ENCODE measurements around the gene PTPRN2.
"Not testable (repeated sequence)": the region's sequence is repeated elsewhere in the genome, so short reads cannot be mapped to it uniquely, and the experiment has no call there.

PTPRN2 gene

DNA sequence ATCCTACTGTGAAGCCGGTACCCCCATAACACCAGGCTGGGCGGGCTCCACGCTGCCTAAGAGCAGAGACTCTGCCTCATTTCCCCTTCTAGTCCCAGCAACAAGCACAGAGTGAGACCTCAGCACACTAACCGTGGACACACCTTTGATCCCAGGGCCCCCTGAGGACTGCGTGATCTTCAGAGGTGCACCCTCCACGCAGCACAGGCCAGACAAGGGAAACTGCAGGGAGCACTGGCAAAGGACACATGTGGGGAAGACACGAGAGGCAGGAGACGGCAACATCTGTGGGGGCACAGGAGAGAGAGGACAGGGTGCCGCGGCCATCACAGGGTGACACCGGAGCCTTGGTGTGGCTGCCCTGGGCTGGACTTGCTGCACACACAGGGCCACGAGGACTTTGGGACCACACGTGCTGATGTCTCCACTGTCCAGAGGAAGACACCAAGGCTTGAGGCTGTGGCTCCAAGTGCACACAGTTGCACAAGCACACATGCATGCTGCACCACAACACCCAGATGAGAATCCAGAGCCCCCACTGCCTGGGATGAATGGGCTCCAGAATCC is 128.8 kb downstream of the PTPRN2 start:
- no peak for DNase-seq

DNA sequence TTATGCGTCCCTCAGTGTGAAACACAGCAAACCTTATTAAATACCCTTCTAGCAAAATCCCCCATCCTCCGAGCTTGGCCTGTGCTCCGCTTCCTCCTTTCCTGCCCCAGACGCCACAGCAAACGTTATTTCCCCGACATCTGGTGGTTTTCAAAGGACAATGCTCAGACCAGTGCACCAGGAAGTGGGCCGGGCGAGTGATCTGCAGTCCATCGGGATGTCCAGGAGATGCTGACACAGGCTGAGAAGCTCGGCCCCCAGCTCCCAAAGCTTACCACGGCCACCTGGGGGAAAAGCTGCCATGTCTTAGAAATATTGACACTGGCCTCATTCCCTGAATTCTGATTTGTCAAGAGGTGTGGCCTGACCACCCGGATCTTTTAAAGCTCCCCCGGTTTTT is 129.5 kb downstream of the PTPRN2 start:
- DNase-seq: no peak

DNA sequence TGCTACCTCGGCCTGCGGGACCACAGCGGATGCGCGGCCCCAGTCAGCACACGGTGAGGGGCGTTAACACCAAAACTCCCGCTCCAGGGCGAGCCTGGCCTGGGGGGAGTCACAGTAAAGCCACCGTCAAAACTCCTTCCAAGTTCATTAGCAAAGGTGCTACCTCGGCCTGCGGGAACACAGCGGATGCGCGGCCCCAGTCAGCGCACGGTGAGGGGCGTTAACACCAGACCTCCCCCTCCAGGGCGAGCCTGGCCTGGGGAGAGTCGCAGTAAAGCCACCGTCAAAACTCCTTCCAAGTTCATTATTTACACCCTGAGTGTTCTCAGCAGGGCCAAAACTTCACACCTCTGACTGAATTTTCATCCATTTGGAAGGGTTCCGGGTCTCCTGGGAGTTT is 130.0 kb downstream of the PTPRN2 start:
- DNase-seq: not testable (repeated sequence)

DNA sequence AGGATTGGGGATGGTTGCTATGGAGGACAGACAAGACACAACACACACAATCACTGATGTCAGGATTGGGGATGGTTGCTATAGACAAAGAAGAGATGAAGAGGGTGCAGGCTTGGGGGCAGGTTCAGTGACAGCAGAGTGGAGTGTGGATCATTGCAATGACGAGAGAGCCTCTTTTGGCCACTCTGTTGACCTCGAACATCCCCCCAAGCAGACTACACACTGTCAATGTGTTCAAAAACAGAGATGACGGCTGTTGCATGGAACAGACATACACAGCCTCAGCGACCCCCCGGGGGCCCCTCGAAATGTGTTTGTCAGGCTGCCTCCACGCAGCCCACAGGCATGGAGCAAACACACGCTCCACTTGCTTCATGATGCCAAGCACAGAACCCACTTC is 133.0 kb downstream of the PTPRN2 start:
- no peak for DNase-seq

DNA sequence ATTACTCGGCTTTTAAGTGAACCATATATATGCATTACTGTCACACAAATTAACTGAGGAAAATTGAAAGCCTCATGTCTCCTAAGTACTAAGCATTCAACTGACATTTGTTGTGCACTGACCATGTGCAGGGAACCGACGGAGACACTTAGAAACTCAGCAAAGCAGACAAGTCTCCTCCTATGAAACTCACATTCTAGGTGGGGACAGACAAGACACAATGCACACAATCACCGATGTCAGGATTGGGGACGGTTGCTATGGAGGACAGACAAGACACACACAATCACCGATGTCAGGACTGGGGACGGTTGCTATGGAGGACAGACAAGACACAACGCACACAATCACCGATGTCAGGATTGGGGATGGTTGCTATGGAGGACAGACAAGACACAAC is 134.0 kb downstream of the PTPRN2 start:
- no peak for DNase-seq

DNA sequence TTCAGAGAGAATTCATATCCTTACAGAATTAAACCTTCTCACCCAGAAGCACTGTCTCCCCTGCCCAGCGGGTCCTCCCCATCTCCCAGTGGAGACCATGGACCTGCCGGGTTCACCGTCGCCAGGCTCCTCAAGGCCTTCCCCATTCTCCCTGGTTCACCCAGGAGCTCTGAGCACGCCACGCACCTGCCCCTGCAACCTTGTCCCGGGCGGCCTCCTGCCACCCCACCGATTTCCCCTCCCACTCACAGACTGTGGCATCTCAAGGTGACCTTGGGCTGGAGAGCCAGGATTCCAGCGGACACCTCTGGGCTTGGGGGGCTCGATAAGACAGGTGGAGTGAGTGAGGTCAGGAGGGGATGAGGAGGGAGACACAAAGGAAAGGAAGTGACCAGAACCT is 135.3 kb downstream of the PTPRN2 start:
- DNase-seq: no peak

DNA sequence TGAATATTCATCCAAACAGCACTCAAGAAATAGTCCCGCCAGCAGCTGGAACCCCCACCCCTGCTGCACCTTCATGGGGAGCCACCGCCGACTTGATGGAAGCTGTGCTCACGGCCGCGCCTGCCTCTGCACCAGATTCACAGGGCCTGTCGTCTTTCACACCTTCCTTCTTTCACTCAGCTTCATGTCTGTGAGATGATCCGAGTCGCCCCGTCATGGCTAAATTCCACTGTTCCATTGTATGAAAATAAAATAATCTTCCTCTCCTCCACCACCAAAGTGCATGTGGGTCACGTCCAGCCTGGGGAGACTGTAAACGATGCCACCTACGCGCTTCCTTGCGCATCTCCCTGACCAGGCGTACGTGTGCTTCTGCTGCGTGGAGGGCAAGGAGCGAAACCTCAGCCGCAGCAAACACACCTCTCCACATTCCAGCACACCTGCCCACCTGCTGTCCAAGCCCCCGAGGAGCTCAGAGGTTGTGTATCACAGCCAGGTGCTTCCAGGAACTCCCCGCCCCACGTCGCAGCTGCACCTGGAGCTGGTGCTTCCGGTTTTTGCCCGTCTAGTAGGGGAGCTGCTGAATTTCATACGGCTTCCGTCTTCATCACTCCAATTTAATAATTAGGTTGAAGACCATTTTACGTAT is 137.0 kb downstream of the PTPRN2 start:
- DNase-seq: no peak

DNA sequence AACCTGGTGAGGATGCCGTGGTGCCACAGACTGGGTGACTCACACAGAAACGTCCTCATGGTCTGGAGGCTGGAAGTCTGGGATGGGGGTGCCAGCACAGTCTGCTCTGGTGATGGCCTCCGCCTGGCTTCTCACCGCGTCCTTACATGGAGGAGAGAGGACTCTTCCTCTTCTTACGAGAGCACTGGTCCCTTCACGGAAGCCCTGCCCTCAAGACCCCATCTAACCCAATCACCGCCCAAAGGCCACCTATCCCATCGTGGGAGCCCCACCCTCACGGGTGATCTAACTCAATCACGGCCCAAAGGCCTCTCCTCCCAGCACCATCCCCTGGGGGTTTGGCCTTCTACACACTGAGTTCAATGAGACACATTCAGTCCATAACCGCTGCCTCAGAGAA is 137.7 kb downstream of the PTPRN2 start:
- no peak for DNase-seq

DNA sequence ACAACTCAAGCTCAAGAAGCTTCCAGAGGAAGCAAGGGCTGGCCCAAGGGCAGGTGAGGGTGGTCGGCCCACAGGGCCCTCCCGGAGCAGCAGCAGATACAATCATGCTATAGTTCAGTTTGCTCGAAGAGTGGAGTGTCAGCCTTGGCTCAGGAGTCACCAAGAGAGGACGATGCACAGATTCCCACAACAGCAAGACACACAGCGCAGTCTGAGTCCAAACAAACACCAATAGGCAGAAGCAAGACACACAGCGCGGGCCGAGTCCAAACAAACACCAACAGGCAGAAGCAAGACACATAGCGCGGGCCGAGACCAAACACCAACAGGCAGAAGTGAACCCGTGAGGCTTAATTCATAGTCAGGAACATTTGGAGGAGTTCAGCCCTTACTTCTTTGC is 138.4 kb downstream of the PTPRN2 start:
- no peak for DNase-seq

DNA sequence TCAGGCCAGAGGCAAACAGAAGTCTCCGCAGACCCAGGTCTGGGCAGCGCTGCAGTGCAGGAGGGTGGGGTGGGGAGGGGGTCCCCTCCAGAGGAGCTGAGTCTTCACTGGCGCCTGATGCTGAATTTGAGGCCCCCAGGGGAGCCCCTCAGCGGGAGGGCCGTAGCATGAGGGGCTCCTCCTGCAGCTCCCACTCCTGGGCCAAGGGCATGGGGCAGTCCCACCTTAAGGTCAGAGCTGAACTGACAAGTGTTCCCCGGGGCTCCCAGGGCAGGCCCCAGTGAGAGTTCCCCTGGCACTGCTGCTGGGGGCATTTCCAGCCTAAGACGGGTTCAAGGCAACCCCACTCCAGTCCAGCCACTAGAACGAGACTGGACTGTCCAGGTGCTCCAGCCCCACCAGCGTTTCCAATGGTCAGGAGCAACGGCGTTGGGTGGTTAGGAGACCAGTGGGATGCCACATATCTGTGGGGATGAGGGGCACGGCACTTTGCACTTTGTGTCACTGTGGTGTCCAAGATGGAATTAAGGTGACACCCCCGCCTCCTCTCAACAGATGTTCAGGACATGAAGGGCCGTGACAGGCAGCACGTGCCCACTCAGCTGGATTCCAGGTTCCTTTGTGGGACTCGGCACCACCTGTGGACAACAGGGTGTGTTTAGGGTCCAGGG is 139.1 kb downstream of the PTPRN2 start:
- no peak for DNase-seq

DNA sequence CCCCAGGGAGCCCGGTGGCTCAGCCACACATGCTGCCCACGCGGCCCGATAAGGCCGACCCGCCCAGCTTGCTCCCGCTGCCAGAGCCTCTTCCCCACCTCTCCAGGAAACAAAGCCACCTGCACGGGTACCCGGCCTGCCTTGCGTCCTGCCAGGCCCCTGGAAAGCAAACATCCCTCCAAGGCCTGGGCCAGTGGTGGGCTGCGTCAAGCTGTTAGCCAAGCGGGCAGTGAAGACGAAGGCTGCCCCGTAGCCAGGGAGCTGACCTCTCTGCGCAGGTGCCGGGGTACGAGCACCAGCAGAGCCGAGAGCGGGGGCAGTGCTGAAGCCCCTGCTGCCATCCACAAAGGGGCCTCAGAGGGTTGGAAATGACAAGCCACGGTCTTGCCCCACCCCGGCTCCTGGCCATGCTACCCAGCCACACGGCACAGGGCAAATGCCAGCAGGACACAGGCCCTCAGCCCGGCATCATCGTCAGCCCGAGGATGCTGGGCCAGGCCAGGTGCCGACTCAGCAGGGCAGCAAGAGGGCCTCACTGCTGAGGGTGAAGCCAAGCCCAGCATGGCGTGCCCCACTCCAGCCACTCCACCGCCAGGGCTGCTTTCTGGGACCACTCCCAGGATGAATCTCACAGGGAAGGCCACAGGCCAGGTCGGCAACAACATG is 140.0 kb downstream of the PTPRN2 start:
- no peak for DNase-seq

DNA sequence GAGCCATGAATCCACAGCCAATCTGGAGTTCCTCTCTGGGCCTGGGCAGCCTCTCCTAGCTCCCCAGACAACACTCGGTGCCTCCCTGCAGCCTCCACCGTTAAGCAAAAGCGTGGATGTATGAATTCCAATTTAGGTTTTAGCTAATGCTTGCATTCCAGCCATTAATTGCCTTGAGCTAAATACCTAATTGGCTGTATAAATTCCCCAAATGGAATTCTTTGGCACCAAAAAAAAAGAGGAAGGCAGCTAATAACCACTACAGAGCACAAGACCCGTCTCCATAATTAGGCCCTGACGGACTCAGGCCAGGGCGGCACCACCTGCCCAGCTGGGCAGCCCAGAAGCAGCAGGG is 140.5 kb downstream of the PTPRN2 start:
- DNase-seq: no peak

DNA sequence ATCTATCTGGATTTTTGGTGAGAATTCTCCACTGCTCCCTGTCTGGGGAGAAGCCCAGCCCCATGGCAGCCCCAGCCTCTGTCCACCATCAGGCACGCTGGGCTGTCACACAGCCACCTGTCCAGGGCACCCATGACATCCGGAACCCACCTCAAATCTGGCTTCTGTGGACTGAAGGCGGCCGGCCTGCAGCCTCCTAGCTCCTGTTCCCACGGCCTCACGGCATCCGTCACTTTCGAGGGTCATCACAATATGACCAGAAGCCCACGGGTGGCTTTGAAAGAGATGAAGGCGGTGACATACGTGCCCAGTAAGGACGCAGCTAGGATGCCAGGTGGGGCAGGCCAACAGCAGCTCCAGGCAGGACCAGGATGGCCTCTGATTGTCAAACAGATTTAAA is 140.9 kb downstream of the PTPRN2 start:
- no peak for DNase-seq

DNA sequence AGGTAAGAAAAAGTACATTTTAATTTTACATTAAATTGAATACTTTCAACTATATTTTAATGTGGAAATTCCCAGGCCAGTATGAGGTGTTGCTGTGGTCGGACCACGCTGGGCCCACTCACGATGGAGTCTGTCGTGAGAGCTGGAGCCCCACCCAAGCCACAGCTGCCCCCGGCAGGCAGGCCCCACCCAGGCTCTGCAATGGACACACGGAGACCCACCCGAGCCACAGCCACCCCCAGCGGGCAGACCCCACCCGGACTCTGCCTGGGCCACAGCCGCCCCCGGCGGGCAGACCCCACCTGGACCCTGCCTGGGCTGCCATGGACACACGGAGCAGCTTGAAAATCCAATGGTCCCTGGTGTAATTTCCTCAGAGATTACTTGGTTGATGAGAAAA is 141.3 kb downstream of the PTPRN2 start:
- DNase-seq: no peak

DNA sequence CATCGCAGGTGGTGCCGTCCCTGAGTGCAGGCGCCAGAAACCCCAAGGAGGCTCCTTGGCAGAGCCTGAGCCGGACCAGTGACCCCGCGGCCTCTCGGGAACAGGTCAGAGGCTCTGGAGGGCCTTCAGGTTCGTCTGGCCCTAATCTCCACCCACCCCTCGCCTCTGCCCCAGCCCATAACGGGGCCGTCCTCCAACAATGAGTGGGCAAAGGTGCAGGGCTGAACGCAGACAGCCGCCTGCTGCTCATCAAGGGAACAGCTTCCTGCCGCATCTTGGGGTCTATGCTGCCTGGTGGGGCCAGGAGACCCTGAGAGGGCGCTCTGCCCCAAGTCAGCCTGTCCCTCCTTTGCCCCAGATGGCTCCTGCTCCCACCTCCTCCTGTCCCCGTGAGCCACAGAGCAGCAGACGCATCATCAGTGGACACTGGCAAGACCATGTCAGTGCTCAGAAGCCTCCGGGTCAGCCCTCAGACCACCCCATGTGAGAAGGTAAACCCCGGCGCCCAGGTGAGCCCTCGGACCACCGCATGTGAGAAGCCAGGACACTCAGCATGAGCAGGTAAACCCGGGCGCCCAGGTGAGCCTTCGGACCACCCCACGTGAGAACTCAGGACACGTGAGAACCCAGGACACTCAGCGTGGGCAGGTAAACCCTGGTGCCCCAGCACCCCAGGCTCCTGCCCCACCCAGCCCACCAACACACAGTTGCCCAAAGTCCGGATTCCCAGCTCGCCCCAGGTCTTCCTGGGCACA is 142.0 kb downstream of the PTPRN2 start:
- no peak for DNase-seq

DNA sequence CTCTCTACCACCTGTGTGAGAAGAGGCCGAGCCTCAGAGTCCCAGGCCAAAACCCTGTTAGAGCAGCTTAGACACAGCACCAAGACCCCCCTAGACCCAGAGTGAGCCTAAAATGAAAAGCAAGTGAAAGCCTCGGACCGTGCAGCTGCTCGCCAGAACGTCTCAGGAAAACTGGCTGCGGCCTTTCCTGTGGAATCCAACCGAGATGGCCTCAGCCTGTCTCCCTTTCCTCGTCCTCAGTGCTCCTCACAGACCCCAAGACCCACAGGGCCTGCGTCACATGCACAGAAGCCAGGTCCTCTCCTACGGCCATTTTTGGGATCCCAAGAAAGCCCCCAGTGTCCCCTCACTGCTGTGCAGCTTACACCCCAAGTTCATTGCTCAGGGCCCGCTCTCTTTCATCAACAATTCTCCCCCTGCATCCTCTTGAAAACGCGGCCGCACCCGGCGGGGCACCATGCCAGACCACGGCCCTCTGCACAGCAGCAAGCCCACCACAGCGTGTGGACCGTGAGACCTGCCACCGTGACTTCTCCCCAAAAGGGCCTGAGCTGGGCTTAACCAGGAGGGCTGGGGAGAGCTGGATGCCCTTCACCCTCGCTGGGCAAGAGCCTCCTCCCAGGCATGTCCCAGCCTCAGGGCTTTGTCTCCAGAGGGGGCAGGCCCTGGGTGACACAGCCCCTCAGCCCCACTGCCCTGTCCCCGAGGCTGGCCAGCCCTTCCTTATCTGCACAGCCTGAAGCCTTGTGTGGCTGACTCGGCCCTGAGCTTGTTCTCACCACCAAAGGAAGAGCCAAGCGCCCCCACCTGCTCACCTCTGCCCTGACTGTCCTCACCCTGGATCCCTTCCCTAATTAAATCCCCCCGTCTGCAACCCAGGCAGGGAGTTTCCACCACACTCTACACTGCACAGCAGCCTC is 142.9 kb downstream of the PTPRN2 start:
- no peak for DNase-seq

DNA sequence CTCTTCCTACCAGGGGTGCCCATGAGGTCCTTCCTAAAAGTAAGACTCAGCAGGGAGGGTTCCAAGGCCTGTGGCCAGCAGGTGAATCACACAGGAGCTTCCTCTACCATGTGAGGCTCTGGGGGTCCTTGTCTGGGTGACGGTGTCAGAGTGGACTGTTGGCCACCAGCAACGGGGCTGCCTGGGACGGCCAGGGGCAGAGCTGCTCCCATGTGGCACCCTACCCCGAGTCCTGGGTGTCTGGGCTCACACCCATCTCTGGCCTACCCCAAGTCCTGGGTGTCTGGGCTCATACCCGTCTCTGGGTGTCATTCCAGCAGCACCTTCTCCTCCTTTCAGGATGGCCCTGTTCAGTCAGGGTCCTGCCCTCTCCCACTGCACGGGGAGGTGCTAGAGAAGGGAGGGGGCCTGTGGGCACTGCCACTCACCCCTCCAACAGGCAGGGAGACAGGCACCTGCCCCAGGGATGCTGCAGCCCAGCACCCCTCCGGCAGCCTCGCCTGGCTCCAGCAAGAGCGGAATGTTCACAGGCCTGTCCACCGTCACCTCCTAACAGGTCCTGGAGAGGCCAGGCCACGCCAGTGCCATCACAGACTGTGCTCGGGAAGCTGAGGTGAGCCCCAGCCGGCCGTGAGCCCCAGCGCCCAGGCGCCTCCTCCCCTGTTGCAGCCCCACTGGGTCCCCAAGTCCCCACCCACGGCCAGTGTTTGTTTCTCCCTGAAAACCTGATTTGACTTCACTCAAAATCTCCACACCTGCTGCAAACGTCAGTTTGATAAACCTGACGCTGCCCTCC is 143.7 kb downstream of the PTPRN2 start:
- DNase-seq: no peak

DNA sequence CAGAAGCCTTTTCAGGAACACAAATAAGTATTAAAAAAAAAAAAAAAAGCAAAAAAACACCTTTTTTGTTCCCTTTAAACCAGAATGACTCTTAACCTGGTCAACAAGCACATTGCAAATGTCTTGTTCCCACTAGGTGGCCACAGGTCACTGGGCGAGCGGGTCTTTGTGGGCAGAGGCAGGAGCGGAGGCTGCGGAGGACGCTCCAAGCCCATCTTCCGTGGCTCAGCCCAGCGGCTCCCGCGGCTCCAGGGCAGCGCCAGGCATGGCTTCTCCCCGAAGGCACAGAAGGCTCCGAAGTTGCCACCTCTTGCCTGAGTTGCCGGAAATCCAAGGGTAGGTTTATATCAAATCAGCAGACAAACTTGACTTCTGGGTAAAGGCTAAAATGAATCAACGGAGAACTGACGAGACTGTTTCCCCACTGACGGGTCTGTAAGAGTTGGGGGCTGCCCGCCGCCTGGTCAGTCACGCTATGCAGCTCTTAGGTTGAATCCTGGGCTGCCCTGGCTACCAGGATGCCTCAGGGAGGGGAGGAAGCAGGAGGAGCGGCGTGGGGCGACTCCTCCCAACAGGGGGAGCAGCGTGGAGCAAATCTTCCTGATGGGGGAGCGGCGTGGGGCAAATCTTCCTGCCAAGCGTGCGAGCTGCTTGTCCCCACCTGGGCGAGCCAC is 144.5 kb downstream of the PTPRN2 start:
- no peak for DNase-seq

DNA sequence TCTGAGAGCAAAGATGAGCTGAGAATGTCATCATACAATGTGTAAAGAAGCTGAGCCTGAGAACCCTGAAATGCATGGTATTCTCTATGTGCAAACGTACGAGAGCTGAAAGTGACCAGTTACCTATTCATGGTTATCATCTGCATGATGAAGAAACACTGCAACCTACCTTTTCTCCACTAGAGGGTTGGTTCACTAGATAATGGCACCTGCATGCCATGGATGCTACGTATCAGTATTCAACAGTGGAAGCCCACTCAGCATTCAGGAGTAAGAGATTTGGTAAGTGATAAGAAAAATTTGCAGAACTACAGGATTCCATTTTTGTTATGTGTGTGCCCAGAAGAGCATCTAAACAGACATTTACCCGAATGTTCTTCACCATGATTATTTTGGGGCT is 145.4 kb downstream of the PTPRN2 start:
- no peak for DNase-seq

DNA sequence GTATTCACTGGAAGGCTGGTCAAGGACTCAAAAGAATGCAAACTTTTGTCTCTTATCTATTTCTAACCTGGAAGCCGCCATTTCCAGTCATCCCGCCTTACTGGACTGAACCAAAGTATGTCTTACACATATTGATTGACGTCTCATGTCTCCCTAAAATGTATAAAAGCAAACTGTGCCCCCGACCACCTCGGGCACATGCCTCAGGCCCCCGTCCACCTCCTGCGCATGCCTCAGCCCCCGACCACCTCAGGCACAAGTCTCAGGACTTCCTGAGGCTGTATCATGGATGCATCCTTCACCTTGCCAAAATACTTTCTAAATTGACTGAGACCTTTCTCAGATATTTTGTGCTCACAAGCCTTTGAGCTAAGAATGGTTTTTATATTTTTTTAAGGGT is 148.6 kb downstream of the PTPRN2 start:
- no peak for DNase-seq
